GM12878 (cell line): ENCODE measurements around the gene SPATA32. TPM values are rescaled to one million over a fixed set of nuclear protein-coding genes. Genes with fewer than 3 reads are reported as not detected.

Experiments used
- ATF2 ChIP-seq: IDR thresholded peaks from 2 replicates; pipeline ENCODE4 v1.6.1; 2012; ENCODE audit warnings: low read length, inconsistent platforms
- BMI1 ChIP-seq: fragments of 450-650 bp; IDR thresholded peaks from 2 replicates; pipeline ENCODE4 v1.6.1; 2016; ENCODE audit warnings: mild to moderate bottlenecking, moderate library complexity, borderline replicate concordance
- CREB1 ChIP-seq: IDR thresholded peaks from 2 replicates; pipeline ENCODE4 v1.6.1; 2012; ENCODE audit warnings: low read depth, mild to moderate bottlenecking, inconsistent platforms
- SMAD5 ChIP-seq: IDR thresholded peaks from 2 replicates; pipeline ENCODE4 v1.6.1; 2016; ENCODE audit warnings: antibody characterized with exemption, low read depth
- TBL1XR1 ChIP-seq: IDR thresholded peaks from 2 replicates; pipeline ENCODE4 v1.6.1; 2012; ENCODE audit warnings: low read depth, low read length, improper control_type of control experiment
- ZNF687 ChIP-seq: fragments of 450-650 bp; IDR thresholded peaks from 2 replicates; pipeline ENCODE4 v1.6.1; 2017; ENCODE audit warnings: mild to moderate bottlenecking, moderate library complexity
- ZSCAN29 ChIP-seq: fragments of 450-650 bp; IDR thresholded peaks from 2 replicates; pipeline ENCODE4 v1.6.1; 2017; ENCODE audit warnings: mild to moderate bottlenecking, moderate library complexity
- polyA plus RNA-seq, 11 experiments: library from polyadenylated mRNA; depleted of rRNA in 4 of 11; unstranded in 6 of 11; stranded (reverse) in 5 of 11; fragments of >200 nt; fragmentation: Nextera tagmentation in 4 of 11; fragmentation: Illumina TruSeq in 1 of 11; extraction: Ambion mirVana in 4 of 11; extraction: Trizol in 1 of 11; gene quantifications; 1 replicate in 1 of 11; 2 replicates in 10 of 11; pipeline versions ENCODE4 v1.2.1 to v1.2.3, GENCODE V29; 2011 to 2016; ENCODE audit warnings: inconsistent platforms in 2 of 11, missing spikeins in 2 of 11, low read depth in 1 of 11
- total RNA-seq, 4 experiments: library from RNA; depleted of rRNA in 3 of 4; stranded (reverse); fragments of >200 nt in 3 of 4; fragmentation: Illumina TruSeq in 1 of 4; extraction: Trizol in 1 of 4; gene quantifications; 2 replicates each; pipeline versions ENCODE4 v1.2.1 to v1.2.3, GENCODE V29; 2013 to 2021
- TF ChIP-seq, protein P1 (sequence below): fragments of 450-650 bp; formaldehyde crosslinking; IDR thresholded peaks from 2 replicates; pipeline ENCODE4 v1.4.0; 2020; ENCODE audit warnings: mild to moderate bottlenecking, moderate library complexity
- TF ChIP-seq, protein P2 (sequence below): IDR thresholded peaks from 2 replicates; pipeline ENCODE4 v1.6.1; 2011; ENCODE audit warnings: low read depth, low read length, improper control_type of control experiment, borderline replicate concordance

The SPATA32 gene
- total and polyA plus RNA-seq, 10 of the 15 experiments (the other 5 are each of a cell fraction or from before 2014, with no cell fraction given), result 0.03 to 0.35 (median 0.11) TPM; not detected in 3

- TF ChIP-seq, protein P1, sequence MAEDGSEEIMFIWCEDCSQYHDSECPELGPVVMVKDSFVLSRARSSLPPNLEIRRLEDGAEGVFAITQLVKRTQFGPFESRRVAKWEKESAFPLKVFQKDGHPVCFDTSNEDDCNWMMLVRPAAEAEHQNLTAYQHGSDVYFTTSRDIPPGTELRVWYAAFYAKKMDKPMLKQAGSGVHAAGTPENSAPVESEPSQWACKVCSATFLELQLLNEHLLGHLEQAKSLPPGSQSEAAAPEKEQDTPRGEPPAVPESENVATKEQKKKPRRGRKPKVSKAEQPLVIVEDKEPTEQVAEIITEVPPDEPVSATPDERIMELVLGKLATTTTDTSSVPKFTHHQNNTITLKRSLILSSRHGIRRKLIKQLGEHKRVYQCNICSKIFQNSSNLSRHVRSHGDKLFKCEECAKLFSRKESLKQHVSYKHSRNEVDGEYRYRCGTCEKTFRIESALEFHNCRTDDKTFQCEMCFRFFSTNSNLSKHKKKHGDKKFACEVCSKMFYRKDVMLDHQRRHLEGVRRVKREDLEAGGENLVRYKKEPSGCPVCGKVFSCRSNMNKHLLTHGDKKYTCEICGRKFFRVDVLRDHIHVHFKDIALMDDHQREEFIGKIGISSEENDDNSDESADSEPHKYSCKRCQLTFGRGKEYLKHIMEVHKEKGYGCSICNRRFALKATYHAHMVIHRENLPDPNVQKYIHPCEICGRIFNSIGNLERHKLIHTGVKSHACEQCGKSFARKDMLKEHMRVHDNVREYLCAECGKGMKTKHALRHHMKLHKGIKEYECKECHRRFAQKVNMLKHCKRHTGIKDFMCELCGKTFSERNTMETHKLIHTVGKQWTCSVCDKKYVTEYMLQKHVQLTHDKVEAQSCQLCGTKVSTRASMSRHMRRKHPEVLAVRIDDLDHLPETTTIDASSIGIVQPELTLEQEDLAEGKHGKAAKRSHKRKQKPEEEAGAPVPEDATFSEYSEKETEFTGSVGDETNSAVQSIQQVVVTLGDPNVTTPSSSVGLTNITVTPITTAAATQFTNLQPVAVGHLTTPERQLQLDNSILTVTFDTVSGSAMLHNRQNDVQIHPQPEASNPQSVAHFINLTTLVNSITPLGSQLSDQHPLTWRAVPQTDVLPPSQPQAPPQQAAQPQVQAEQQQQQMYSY (CRISPR knock-in tag), result no peak
- no peak for TF ChIP-seq ZNF687
- no peak for TF ChIP-seq ATF2
- TF ChIP-seq CREB1, result no peak
- no peak for TF ChIP-seq ZSCAN29
- TF ChIP-seq BMI1, result no peak
- TF ChIP-seq, protein P2, sequence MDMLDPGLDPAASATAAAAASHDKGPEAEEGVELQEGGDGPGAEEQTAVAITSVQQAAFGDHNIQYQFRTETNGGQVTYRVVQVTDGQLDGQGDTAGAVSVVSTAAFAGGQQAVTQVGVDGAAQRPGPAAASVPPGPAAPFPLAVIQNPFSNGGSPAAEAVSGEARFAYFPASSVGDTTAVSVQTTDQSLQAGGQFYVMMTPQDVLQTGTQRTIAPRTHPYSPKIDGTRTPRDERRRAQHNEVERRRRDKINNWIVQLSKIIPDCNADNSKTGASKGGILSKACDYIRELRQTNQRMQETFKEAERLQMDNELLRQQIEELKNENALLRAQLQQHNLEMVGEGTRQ, result no peak
- no peak for TF ChIP-seq SMAD5
- TF ChIP-seq TBL1XR1, result no peak
- TF ChIP-seq, all 136 proteins: peak for 0
Measured at GRCh38 chr17:45258981-45259380, 2.9 kb downstream of the SPATA32 start (continued).
